HL-60 (cell line): ENCODE results near the gene CDS2.

Experiments
- DNase-seq, 2 experiments: peaks; one replicate each; pipeline ENCODE4 v3.0.0-alpha.2; 2010 to 2020; ENCODE audit warnings: low read depth in 1 of 2, low spot score in 1 of 2
- H3K27ac ChIP-seq: fragments of 250-450 bp; sonication (Bioruptor Pico); replicated peaks from 2 replicates; pipeline ENCODE4 v1.5.1; 2020; ENCODE audit warnings: mild to moderate bottlenecking, moderate library complexity
- H3K27me3 ChIP-seq: fragments of 250-450 bp; sonication (Bioruptor Pico); 2 replicates; pipeline ENCODE4 v1.5.1; 2021; ENCODE audit warnings: mild to moderate bottlenecking, moderate library complexity; ENCODE audit not compliant: insufficient read depth, poor library complexity, severe bottlenecking
- H3K4me3 ChIP-seq: replicated peaks from 2 replicates; pipeline ENCODE4 v1.5.1; 2011; ENCODE audit warnings: mild to moderate bottlenecking, control low read depth, low read length; ENCODE audit not compliant: insufficient read depth
- GABPA ChIP-seq: IDR thresholded peaks from 2 replicates; pipeline ENCODE4 v1.6.1; 2012; ENCODE audit warnings: low read depth
- POLR2AphosphoS5 ChIP-seq: IDR thresholded peaks from 2 replicates; pipeline ENCODE4 v1.6.1; 2012; ENCODE audit warnings: low read depth
- REST ChIP-seq: IDR thresholded peaks from 2 replicates; pipeline ENCODE4 v1.6.1; 2012; ENCODE audit warnings: low read depth; ENCODE audit not compliant: insufficient replicate concordance
- SPI1 ChIP-seq: IDR thresholded peaks from 2 replicates; pipeline ENCODE4 v1.6.1; 2012; ENCODE audit warnings: low read depth, mild to moderate bottlenecking, borderline replicate concordance
- TF ChIP-seq, protein P1 (sequence below): IDR thresholded peaks from one replicate; pipeline ENCODE4 v1.5.1; 2011; ENCODE audit warnings: low read length, control low read depth, inconsistent platforms; ENCODE audit not compliant: insufficient read depth

The CDS2 gene

DNA sequence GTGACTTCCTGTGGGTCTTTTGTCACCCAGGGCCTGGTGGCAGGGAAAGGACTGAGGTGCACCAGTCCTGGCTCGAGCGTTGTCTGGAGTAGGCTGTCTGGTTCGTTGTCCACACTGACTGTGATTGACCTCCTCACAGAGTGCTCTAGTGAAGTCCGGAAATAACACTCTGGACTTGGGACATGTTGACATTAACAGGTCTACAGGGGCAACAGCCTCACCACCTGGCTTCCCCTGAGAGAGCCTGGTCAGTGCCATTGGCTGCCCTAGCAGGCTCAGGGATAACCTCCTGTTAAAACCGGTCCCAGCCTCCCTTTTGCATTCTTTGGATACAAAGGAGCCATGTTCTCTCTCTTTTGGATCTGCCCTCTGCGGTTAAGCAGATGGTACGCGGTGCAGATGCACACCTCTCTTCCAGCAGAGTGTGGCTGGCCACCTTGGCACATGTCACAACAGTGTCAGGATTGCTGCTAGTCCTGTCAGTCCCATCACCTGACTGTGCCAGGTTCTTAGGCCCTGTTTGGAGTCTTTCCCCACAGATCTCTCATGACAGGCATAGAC is 46.2 kb downstream of the CDS2 start:
- TF ChIP-seq POLR2AphosphoS5 (no peak), SPI1 (no peak), GABPA (no peak), REST (no peak)
- TF ChIP-seq, protein P1, sequence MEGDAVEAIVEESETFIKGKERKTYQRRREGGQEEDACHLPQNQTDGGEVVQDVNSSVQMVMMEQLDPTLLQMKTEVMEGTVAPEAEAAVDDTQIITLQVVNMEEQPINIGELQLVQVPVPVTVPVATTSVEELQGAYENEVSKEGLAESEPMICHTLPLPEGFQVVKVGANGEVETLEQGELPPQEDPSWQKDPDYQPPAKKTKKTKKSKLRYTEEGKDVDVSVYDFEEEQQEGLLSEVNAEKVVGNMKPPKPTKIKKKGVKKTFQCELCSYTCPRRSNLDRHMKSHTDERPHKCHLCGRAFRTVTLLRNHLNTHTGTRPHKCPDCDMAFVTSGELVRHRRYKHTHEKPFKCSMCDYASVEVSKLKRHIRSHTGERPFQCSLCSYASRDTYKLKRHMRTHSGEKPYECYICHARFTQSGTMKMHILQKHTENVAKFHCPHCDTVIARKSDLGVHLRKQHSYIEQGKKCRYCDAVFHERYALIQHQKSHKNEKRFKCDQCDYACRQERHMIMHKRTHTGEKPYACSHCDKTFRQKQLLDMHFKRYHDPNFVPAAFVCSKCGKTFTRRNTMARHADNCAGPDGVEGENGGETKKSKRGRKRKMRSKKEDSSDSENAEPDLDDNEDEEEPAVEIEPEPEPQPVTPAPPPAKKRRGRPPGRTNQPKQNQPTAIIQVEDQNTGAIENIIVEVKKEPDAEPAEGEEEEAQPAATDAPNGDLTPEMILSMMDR, result no peak
- Histone ChIP-seq H3K27me3 (no peaks in the 10 kb centered on the region), H3K4me3 (no peak overlapping the region), H3K27ac (no peak overlapping the region)
- no peak for DNase-seq

DNA sequence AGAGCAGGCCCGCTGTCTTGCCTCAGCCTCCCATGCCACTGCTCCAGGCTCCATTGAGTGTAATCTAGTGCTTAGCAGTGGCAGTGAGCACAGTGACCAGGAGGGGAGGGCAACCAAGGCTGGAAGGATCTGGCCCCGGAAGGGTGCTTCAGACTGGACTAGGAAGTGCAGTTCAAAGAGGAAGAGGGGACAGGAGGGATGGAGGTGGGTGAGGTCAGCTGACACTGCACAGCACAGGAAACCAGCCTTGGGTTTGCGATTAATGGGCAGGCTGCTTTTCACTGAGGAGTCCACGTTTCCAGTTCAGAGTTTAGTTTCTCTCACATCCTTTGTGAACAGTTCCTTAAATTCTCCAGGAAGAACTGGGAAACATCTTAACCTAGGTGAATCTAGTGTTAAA is 46.9 kb downstream of the CDS2 start:
- Histone ChIP-seq H3K27ac (no peak overlapping the region), H3K4me3 (no peak overlapping the region), H3K27me3 (no peaks in the 10 kb centered on the region)
- TF ChIP-seq GABPA (no peak), REST (no peak), SPI1 (no peak), POLR2AphosphoS5 (no peak)
- TF ChIP-seq, protein P1, result no peak
- DNase-seq, result no peak

DNA sequence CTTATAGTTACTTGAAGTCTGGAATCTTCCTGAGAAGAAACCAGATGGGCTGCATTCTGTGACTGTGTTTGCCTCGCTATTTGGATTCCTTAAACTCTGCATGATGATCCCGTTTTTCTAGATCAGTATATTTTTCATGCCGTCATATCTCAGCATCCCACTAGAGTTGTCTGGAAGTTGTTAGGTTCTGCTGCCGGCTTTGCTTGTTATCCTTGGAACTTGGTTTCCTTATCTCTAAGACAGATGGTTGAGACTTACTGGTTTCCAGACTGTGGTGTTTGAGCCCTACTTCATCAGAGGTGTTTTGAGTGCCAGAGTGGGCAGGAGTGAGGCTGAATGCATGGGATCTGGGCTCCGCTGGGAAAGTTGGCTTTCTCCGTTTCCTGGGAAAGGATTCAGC is 50.3 kb downstream of the CDS2 start:
- no peak overlapping the region for H3K27ac ChIP-seq
- H3K4me3 ChIP-seq, result no peak overlapping the region
- DNase-seq, result no peak
- H3K27me3 ChIP-seq, result no peaks in the 10 kb centered on the region
- TF ChIP-seq SPI1, result no peak
- TF ChIP-seq, protein P1, result no peak
- TF ChIP-seq GABPA, result no peak
- TF ChIP-seq POLR2AphosphoS5, result no peak
- no peak for TF ChIP-seq REST
